ENCODE measurements around the gene SLC41A1.

Gene SLC41A1

DNA sequence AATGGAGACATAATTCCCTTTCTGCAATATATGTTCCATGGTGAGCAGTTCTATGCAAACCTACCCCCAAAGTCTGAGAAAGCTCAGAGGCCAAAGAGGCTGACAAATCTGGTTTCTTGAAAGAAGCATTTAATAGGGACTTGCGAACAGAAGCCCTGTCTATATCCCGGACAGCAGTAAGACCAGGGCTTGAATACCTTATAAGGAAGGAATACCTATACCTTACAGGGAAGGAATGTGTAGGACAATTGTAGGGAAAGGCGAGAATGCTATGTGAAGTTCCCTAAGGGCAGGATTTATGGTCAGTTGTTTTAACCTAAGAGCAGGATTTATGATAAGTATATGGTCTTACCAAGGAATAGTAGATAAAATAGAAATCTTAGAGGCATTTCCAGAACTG is 5.0 kb upstream of the SLC41A1 start:
- DNase-seq = no peak

DNA sequence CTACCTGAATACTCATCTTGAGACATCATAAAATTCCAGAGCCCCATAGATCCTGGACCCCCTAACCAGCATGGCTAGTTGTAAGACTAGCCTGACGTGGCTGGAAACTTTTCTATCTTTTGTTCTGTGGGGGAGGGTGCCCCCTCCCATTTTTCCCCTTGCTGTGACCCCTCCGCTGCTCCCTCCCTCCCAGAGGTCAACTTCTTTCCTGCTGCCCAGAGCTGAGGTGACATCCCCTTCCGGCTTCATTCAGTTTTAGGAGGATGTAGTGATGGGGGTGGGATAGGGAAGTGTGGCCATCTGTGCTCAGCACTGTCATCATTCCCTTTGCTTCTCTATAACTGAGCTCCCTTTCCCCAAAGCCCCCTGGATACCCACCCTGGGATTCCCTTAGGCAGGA is 4.4 kb upstream of the SLC41A1 start:
- no peak for DNase-seq

DNA sequence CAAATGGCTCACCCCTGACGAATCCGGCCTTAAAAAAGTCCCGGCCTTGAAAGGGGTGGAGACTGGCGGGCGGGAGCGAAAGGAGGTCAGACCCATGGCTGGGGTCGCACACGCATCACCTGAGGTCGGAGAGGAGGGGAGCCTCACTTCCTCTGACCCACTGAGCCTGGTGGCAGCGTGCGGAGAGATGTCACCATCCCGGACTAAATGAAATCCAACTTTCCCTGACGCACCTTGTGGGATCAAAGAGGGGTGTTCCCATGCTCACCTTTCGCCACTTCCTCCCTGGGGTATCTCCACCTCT is 709 bp upstream of the SLC41A1 start:
- no peak for DNase-seq

DNA sequence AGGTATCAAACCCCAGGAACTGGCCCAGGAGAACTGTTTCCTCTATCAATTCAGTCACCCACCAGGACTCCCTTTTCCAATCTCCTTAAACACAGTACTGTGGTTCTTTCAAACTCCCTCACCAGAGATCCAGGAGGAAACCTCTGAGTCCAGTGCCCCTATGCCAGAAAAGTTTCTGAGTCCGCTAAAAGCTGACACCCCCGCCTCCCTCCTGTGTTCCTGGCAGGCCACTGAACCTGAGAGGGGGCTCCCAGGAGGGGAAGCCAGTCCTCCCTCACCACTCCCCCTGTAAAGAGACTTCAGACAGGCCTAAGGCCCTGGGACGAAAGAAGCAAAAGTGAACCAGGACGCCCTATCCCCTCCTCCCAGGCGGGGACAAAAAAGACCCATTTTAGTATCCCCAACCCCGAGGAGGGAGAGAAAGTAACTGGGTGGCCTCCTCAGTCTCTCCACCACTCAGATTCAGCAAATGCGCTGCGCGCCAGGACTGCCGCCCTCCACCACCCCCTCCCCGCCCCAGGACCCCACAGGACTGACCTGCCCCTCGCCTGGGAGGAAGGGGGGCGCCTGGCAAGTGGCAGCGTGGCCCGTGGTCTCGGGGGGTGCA is 624 bp downstream of the SLC41A1 start:
- DNase-seq = no peak

DNA sequence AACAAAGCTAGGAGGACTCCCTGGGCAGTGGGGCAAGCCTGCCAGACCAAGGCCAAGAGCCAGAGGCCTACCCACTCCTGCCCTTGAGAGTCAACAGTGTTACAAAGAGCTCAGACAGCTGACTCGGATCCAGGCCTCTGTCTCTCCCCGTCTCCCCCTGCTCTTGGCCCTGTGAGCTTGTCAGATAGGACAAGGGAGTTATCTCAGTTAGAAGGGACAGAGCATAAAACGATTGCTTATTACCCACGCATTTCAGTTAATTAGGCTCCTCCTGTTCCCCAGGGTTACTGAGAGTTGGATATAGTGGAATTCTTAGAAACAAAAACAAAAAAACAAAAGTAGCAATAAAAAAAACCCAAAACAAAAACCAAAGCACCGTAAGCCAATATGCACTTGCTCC is 1.3 kb downstream of the SLC41A1 start:
- DNase-seq = no peak

DNA sequence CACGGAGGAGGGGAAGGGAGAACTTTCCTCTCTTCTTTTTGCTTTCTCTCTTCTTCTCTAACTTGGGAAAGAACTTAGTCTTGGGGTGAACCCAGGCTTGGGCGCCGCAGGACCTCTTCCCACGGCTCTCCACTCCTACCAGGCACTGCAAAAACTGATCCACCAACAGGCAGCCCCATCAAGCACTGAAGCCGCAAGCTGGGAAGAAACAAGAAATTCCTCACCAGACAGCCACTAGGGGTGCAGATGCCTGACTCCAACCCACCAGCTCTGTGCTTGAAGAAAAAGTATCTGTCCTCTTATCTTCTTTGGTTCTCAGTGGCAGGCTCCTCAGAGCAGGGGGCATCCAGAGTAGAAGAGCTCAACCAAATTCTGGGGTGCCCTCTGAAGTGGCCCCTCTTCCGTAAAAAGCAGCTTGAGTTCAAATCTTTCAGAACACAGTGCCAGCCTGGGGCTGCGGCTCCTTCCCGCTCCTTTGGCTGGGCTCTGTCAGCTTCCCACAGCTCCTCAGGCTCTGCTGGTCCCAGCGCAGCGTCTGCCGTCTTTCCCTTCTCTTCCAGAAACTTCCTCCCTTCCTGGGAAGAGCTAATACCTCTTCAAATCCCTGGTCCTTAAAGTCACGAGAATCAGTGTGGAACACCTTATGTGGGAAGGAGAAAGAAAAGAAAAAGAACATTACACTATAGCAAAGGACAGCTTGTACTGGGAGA is 2.4 kb downstream of the SLC41A1 start:
- DNase-seq = no peak

DNA sequence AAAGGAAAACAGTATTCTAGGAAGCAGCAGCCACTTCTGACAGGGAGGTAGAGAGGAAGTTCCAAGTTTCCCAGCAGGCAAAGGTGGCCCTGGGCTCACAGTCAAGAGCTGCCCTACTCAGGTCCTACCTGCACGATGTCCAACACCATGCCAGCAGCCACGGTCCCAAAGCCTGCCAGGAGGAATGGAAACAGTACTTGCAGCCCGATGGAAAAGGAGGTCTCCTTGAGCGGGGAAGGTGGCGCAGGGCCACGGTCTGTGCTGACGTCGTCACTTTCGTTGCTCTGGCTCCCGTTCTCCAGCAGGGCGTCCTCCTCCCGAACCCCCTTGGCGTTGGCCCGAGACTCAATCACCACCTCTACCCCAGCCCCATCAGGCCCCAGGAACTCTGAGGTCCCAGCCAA is 3.1 kb downstream of the SLC41A1 start:
- no peak for DNase-seq

DNA sequence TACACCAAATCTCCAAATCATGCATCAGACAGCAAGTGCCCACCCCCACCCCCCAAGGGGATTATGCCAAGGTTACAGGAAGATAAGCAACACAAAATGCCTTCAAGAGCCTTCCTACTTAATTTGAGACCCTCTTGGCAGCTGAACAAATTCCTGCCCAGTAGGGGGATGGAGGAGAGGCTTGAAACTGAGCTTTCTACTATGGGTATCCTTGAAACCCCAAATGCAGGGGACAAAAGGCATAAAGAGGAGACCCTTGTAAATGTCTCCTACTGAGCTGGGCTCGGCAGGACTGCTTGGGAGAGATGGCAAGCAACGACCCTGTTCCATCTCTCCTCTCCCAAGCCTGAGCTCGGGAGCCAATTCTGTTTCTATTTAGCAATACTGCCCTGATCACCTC is 3.5 kb downstream of the SLC41A1 start:
- no peak for DNase-seq

DNA sequence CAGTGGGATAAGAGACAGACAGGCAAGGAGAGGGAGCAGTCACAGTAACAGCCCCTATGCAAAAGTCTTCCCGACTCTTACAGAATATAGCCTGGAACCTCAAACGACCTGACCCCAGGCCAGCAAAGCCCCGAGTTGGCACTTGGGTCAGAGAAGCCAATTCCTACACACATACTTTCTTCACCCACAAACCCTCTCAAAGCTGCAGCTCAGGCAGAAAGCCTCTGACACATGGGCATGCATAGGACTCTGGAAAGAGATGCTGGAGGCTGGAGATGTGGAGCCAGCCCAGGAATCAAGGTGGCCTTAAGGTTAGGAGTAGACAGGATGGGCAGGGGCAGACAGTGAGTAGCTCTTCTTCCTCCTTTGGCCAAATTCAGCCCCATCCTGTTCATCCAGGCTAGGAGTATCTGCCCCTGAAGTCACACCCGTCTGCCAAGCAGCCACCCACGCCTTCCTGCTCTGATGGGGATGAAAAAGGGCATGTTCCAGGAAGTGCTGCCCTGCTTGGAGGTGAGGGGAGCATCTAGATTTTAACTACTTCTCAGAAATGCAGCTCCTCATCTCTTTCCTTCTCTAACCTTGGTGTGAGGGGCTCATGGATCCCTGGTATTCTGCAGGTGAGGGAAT is 7.8 kb downstream of the SLC41A1 start:
- no peak for DNase-seq

DNA sequence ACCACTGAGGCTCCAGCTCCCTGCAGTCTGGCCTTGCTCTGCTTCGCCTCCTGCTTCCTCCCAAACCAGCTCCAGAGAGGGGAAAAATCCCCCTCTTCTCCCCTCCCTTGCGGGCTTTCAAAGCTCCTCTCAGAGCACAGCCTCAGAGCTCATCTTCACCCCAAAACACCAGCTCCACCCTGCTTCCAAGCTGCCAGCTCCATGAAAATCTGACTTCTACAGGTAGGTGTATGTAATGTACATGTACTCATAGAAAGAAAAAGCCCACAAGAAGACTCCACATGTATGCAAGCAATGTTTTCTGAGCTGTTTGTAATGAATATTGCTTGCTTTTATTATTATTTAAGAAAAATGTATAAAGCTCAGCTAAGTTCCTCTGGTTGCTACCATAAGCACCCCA is 8.4 kb downstream of the SLC41A1 start:
- DNase-seq = no peak

DNA sequence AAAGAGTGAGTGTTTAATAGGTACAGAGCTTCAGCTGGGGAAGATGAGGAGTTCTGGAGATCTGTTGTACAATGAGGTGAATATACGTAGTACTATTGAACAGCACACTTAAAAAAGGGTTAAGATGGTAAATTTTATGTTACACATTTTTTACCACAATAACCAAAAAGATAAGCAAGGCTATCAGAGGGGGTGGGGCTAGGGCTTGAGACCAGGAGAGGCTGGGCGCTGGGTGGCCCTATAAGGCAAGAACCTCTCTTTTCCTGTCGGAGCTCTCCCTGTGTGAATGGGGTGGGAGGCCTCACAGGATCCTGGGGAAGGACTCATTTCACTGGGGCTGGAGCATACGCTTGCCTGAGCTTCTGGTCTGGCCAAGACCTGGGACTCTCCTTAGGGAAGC is 9.0 kb downstream of the SLC41A1 start:
- no peak for DNase-seq

DNA sequence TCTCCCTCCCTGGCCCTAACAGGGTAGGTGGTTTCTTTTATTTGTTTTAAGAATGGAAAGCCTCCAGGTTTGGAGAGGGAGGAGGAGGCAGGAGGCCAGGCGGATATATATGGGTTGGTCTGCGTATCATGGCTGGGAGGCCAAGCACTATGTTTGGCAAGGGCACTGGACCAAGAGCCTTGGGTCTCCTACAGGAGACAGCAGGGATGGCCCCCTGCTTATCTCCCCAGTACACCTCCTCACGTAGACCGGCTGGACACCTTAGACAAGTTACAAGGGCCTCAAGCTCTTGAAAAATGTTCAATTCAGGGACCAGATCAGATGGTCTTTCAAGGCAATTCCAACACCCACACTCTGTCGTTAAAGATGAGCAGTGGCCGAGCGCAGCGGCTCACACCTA is 10.9 kb downstream of the SLC41A1 start:
- DNase-seq = no peak

DNA sequence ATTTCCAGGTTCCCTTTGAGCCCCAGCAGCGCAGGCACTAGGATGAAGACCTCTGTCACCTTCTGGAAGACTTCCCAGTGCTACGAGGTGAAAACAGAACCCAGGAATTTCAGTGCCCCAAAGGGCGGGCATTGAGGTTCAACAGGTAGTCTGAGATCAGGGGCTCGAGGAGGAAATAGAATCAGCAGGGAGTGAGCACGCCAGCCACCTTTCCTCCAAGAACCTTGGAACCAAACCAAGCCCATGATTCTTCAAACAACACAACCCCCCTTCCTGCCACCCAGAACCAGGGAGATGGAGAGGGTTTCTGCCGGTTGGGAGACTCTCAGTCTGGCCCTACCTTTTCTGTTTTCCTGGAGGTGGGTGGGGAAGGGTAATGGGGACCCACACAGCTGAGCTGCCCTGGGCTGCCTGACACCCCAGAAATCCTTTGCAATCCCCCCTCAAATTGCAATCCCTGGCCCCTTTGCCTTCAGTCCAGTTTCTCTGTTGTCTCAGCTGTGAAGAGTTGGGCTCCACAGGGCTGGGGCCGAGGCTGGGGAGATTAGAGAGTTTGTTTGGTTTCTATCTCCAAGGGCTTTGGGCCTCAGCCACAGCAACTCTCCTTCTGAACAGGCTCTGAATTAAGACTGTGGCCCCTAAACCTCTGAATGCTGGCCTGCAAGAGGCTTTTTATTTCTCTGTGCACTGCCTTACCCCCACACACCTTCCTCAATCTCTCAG is 11.9 kb downstream of the SLC41A1 start:
- DNase-seq = no peak

DNA sequence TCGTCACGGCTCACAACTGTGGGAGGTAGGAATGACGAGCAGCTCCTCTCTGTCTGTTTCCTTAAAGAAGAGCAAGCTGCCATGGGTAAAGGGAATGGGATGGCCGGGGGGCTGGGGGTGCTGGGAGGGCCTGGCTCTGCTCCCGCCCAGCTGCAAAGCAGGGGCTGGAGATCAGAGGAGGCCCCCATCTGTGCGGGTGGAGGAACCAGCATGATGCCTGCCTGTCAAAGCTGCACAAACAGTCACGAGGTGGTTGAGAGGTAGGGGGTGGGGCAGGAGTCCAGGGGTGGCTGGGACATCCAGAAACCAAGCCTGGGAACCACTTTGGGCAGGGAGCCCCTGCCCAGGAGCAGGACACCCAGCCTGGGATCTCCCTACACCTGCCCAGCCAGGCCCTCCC is 12.6 kb downstream of the SLC41A1 start:
- no peak for DNase-seq

DNA sequence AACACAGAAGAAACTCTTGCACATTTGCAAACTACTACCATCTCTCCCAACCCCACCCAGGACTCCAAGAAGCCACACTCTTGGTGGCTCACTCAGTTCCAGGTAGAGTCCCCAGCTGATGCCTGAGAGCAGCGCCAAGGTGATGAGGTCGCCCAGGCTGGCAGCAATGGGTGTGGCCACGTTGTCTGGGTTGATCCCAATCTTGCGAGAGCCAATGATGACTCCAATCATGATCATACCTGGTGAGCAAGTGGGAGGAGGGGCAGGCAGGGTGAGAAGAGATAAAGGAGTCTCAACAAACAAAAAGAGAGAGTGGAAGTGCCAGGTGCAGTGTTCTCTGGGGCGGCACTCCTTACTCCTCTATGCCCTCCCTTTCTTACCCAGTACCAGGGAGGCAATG is 14.4 kb downstream of the SLC41A1 start:
- no peak for DNase-seq

DNA sequence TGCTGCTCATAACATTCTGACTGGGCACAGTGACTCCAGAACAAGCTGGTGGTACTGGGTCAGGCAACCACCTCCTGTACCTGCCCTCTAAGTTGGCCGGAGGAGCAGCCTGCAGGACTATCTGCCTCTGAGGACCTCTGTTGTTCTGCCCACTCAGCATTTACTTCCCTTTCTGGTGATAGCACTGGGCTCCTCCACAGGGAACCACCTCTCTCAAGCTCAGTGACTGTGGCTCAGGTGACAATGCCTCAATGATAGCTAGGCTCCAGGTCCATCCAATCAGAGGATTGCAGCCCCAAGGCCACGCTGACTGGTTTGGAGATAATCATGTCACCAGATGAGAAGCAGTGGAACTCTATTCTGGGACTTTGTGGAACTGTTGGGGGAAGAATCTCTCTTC is 15.8 kb downstream of the SLC41A1 start:
- no peak for DNase-seq

DNA sequence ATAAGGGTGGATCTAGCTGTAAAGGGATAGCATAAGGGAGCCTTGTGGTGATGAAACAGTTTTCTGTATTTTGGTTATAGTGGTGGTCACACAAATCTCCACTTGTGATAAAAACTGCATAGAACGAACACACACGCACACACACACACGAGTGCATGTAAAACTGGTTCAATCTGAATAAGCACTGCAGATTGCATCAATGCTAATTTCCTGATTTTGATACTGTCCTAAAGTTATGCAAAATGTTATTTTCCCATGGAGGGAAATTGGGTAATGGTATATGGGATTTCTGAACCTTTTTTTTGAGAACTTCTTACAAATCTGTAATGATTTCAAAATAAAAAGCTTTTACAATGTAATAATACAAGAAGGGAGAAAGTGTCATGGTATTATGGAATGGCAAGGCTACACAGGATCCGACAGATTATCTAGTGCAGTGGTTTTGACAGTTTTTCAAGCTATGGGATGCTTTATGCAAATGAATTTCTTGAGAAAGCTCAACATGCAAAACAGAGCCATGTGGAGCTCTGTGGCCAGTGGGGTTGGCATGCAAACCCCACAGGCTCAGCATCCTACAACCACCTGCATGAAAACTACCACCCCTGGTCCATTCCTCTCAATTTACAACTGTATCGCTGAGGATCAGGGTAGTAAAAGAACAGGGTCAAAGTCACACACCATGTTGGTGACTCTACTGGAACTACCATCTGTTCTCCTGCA is 18.8 kb downstream of the SLC41A1 start:
- no peak for DNase-seq

DNA sequence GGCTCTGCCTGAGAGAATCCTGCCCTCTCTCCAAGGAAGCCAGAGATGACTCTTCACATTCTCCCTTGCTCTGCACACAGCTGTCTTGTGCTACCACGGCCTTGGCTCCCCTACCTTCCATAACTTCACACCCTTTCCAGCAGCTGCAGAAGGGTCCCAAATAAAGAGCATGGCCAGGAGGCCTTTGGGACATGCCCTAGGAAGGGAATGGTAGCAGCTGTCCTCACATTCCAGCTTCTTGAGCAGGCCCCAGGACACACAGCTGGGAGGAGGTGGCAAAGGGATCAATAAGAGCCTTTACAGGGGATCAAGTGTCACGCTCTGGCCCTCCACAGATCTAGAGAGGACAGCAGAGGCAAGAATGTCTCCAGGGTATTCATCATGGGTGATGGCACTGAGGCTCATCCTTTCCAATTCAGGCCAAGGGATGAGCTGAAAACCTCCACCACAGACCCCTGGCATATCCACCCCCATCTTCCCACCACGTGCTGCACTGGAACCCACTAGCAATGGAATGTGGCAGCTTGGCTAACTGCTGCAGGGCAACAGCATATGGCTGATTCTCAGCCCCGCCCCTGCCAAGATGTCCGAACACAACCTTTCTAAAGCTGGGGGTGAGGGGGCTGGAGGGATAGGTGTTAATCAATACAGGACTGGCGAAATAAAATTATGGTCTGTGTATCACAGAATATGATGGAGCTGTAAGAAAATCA is 19.9 kb downstream of the SLC41A1 start:
- DNase-seq = no peak

DNA sequence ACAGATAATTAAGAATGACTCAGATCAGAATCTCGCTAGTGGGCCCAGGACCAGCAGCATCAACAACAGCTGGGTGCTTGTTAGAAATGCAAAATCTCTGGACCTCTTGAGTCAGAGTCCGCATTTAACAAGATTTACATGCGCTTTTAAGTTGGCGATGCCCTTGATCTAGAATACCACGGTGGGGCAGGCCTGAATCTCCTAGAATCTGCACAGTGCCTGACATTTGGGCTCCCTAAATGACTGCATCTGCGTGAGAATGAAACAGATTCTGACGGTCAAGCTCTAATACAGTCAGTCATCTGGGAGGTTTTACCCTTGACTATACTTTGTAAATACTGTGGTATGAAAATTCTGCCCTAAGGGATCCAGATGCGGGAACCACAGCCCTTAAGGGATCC is 20.5 kb downstream of the SLC41A1 start:
- no peak for DNase-seq

DNA sequence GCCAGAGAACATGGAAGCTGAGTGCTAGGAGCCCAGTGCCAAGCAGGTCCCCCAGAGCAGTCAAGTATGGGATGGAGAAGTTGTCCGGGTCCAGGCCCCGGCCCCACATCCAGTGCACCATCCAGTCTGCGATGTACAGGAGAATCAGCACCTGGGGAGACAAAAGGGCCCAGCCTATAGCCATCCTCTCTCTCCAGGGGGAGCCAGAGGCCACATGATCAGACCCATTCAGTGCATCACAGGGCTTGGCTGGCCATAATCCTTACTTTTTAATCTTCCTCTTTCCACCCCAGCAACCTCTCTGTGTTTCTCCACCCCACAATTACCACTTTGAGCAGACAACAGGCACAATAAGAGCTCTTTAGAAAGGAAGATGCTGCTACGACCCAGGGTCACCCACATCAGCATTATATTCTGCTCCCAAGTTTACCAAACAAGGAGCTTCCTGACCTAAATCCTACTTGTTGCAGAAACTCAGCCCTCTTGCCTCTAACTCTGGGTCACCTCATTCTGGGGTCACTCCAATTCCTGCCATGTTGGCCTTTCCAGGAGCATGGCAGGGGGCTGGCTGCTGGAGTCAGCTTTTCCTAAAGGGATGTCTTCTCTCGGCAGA is 21.3 kb downstream of the SLC41A1 start:
- no peak for DNase-seq

DNA sequence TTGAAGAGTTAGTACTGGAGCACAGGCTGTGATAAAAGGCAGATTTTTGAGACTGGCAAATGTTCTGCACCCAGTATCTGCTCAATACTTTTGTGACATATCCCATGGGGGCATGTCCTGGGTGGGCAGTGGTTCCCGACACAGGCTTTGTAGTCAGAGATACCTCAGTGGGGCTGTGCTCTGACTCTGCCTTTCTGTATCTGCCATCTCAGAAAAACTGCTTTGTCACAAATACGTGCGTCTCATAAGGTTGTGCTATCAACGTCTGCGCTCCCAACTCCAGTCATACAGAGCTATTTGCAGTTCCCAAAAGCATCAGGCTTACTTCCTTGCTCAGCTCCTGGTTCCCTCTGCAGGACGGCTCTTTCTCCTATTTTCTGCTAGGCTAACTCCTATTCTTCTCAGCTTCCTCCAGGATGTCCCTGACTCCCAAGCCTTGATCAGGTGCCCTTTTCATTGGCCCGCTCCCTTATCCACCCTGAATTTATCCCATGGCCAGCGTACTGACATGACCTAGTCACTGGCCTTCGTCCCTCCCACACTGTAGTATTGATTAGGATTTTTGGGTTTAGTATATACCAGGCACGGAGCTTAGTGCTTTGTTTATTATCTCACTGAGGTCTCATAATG is 25.6 kb downstream of the SLC41A1 start:
- no peak for DNase-seq

DNA sequence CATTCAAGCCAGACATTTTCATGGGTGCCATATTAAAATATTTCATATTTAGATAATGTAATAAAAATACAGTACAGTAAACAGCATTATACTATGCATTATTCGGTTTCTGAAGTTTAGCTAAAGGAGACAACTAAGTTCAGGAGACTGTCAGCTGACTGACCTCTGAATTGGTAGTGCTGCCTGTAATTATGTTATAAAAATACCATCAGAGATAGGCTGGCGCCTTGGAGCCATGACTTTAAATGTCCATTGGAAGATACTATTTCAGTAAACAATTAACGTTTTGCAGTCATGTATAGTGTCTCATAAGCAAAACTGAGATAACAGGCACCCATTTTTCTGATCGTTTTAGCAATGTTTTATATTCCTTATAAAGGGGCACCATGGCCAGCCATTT is 26.4 kb downstream of the SLC41A1 start:
- no peak for DNase-seq

All from NCI-H524 treated with DMSO at 0.1 percent for 48 hours (cell line).